ENCODE data around the gene MTREX. TPM values are rescaled to one million over a fixed set of nuclear protein-coding genes. Genes with fewer than 3 reads are reported as not detected.

The MTREX gene
- total and polyA plus RNA-seq, 10 of the 15 experiments (the other 5 are each of a cell fraction or from before 2014, with no cell fraction given) = 20.1 to 102 (median 49.0) TPM

GRCh38 chr5:55364537-55365055, 56.8 kb downstream of the MTREX start (continued):
- no peak for TF ChIP-seq RAD21 (IDR thresholded peaks at IDR 0.05; ENCODE audit: insufficient read depth, low read depth, low read length)
- TF ChIP-seq WRNIP1 (IDR thresholded peaks at IDR 0.05; ENCODE audit: borderline replicate concordance, low read depth, low read length) = no peak
- no peak for TF ChIP-seq SMC3 (IDR thresholded peaks at IDR 0.05; ENCODE audit: borderline replicate concordance, low read length)
- TF ChIP-seq ZBTB11 (CRISPR knock-in tag; IDR thresholded peaks at IDR 0.05) = no peak
- TF ChIP-seq MEF2B (IDR thresholded peaks at IDR 0.05; ENCODE audit: partially characterized antibody, poor library complexity, severe bottlenecking) = peak; percentile 73
- TF ChIP-seq NFXL1 (IDR thresholded peaks at IDR 0.05; ENCODE audit: borderline replicate concordance) = no peak
- no peak for TF ChIP-seq LARP7 (IDR thresholded peaks at IDR 0.05)
- peak; percentile 75; the same call in 1 of the 2 replicates for TF ChIP-seq BACH1 (IDR thresholded peaks at IDR 0.05; ENCODE audit: borderline replicate concordance)
- no peak for TF ChIP-seq E2F4 (IDR thresholded peaks at IDR 0.05; ENCODE audit: low read depth, low read length)
- TF ChIP-seq RBBP5 (conservative IDR thresholded peaks at IDR 0.05) = no peak
- no peak for TF ChIP-seq E2F8 (IDR thresholded peaks at IDR 0.05; ENCODE audit: low read depth, partially characterized antibody)
- TF ChIP-seq CBX3 (IDR thresholded peaks at IDR 0.05; ENCODE audit: borderline replicate concordance, low read depth) = no peak
- no peak for TF ChIP-seq ZNF274 (IDR thresholded peaks at IDR 0.05; ENCODE audit: insufficient read depth, insufficient read length)
- peak; percentile 82; the same call in 1 of the 2 replicates for TF ChIP-seq BMI1 (IDR thresholded peaks at IDR 0.05; ENCODE audit: borderline replicate concordance)
- TF ChIP-seq BCL3 (IDR thresholded peaks at IDR 0.05; ENCODE audit: borderline replicate concordance, insufficient read depth, low read depth, low read length, poor library complexity, severe bottlenecking) = peak; percentile 59
- TF ChIP-seq CBFB (IDR thresholded peaks at IDR 0.05; ENCODE audit: low read depth) = no peak
- peak in 1 of 2 experiments; percentile 52; a peak in 1 of 4 replicates for TF ChIP-seq ETV6 (conservative IDR thresholded peaks at IDR 0.05 in 1 of 2, IDR thresholded peaks at IDR 0.05 in 1 of 2; ENCODE audit: borderline replicate concordance in 1 of 2, low read depth in 1 of 2)
- TF ChIP-seq IKZF2 (IDR thresholded peaks at IDR 0.05) = peak; percentile 87 to 94
- no peak for TF ChIP-seq POU2F2 (IDR thresholded peaks at IDR 0.05; ENCODE audit: borderline replicate concordance, low read depth, low read length)
- TF ChIP-seq PKNOX1 (IDR thresholded peaks at IDR 0.05) = peak; percentile 72
- TF ChIP-seq STAT1 (conservative IDR thresholded peaks at IDR 0.05) = no peak
